ENCODE results near the gene PDCD1. TPM values are rescaled to one million over a fixed set of nuclear protein-coding genes. Genes with fewer than 3 reads are reported as not detected.

PDCD1 gene
- total and polyA plus RNA-seq, 10 of the 15 experiments (the other 5 are each of a cell fraction or from before 2014, with no cell fraction given): 0.62 to 6.4 (median 2.9) TPM; not detected in 2

- TF ChIP-seq SPI1 (IDR thresholded peaks at IDR 0.05; ENCODE audit: borderline replicate concordance, insufficient read depth, low read depth, low read length) (no peak), CEBPB (IDR thresholded peaks at IDR 0.05; ENCODE audit: borderline replicate concordance in 1 of 2, low read depth in 2 of 2, low read length in 2 of 2) (no peak), CREM (IDR thresholded peaks at IDR 0.05; ENCODE audit: low read depth) (no peak), NBN (IDR thresholded peaks at IDR 0.05) (0 out of 2 replicates have a peak, but pooled peaks have one; percentile 64), CEBPZ (IDR thresholded peaks at IDR 0.05; ENCODE audit: low read depth, low read length) (no peak), SUZ12 (IDR thresholded peaks at IDR 0.05; ENCODE audit: unreplicated experiment) (no peak), FOS (IDR thresholded peaks at IDR 0.05; ENCODE audit: borderline replicate concordance, extremely low read depth, insufficient read length) (no peak), ELK1 (IDR thresholded peaks at IDR 0.05; ENCODE audit: low read depth, low read length) (no peak), RCOR1 (conservative IDR thresholded peaks at IDR 0.05; ENCODE audit: low read depth, low read length) (no peak), PAX5 (IDR thresholded peaks at IDR 0.05; ENCODE audit: borderline replicate concordance, low read depth, low read length) (no peak), ZBTB33 (IDR thresholded peaks at IDR 0.05) (no peak), MLLT1 (IDR thresholded peaks at IDR 0.05) (no peak), RAD51 (IDR thresholded peaks at IDR 0.05) (no peak)
Measured at GRCh38 chr2:241861264-241861663, 2.6 kb upstream of the PDCD1 start (continued).
